HG02973 (cell line): ENCODE results near the gene METTL25B.
A peak's percentile ranks its signal among the peaks of the same experiment; 100 is the strongest.

Experiments used
- ATAC-seq: cut with Tn5 transposase; IDR thresholded peaks from one replicate; pipeline ENCODE4 v1.9.1; 2021; ENCODE audit warnings: moderate library complexity; ENCODE audit not compliant: unreplicated experiment

METTL25B gene

GRCh38 chr1:156766298-156767100 lies 38.2 kb downstream of the METTL25B start:
- peak; percentile 9 for ATAC-seq

GRCh38 chr1:156767101-156767878 lies 39.0 kb downstream of the METTL25B start, which contains the start of gene PRCC:
Gene PRCC (plus strand): TSS chr1:156767535. CDS start chr1:156767772, 237 bp downstream.
- peak; percentile 89 for ATAC-seq

- no peak for ATAC-seq
These were observed 39.8 kb downstream of the METTL25B start for GRCh38 chr1:156767879-156768604.

- ATAC-seq: no peak
These were observed 40.5 kb downstream of the METTL25B start for GRCh38 chr1:156768610-156769295.

GRCh38 chr1:156772222-156772621 lies 44.0 kb downstream of the METTL25B start:
- no peak for ATAC-seq

GRCh38 chr1:156772728-156773497 lies 44.6 kb downstream of the METTL25B start:
- no peak for ATAC-seq

- no peak for ATAC-seq
These were observed 45.3 kb downstream of the METTL25B start for GRCh38 chr1:156773607-156774006.

GRCh38 chr1:156775799-156776198 lies 47.5 kb downstream of the METTL25B start:
- ATAC-seq: no peak

GRCh38 chr1:156776942-156777341 lies 48.7 kb downstream of the METTL25B start:
- no peak for ATAC-seq

- no peak for ATAC-seq
These were observed 49.3 kb downstream of the METTL25B start for GRCh38 chr1:156777573-156777972.

- no peak for ATAC-seq
These were observed 53.4 kb downstream of the METTL25B start for GRCh38 chr1:156781585-156782186.

GRCh38 chr1:156785458-156785857 lies 57.2 kb downstream of the METTL25B start:
- ATAC-seq: no peak
